Neural cell (in vitro differentiated cells): ENCODE measurements around the gene STK36. TPM values are rescaled to one million over a fixed set of nuclear protein-coding genes. Genes with fewer than 3 reads are reported as not detected.

Experiments
- H2AFZ ChIP-seq: fragments of 200-600, 300-800 bp; sonication (generic), shearing (Covaris generic); 2 replicates; pipeline ENCODE4 v1.6.0; 2014; ENCODE audit warnings: low read depth, mild to moderate bottlenecking, antibody characterized with exemption, low read length, moderate library complexity
- H3F3A ChIP-seq: fragments of 200-600 bp; shearing (Covaris generic); 2 replicates; pipeline ENCODE4 v1.6.1; 2016; ENCODE audit warnings: mild to moderate bottlenecking, moderate library complexity, mixed read lengths, antibody characterized with exemption, low read length; ENCODE audit not compliant: insufficient read depth, poor library complexity, severe bottlenecking
- H3K27ac ChIP-seq: fragments of 200-600, 300-800 bp; sonication (generic), shearing (Covaris generic); 2 replicates; pipeline ENCODE4 v1.5.1; 2014; ENCODE audit warnings: mild to moderate bottlenecking, low read length, moderate library complexity
- H3K27me3 ChIP-seq: fragments of 300-800, 200-600 bp; sonication (generic), shearing (Covaris generic); 2 replicates; pipeline ENCODE4 v1.6.0; 2014; ENCODE audit warnings: mild to moderate bottlenecking, low read depth, low read length, moderate library complexity; ENCODE audit not compliant: insufficient read depth
- H3K36me3 ChIP-seq: fragments of 300-800, 200-600 bp; sonication (generic), shearing (Covaris generic); 2 replicates; pipeline ENCODE4 v1.5.1; 2014; ENCODE audit warnings: mild to moderate bottlenecking, antibody characterized with exemption, low read length, moderate library complexity; ENCODE audit not compliant: insufficient read depth
- H3K4me2 ChIP-seq: fragments of 300-800, 200-600 bp; sonication (generic), shearing (Covaris generic); 2 replicates; pipeline ENCODE4 v1.6.0; 2014; ENCODE audit warnings: mild to moderate bottlenecking, low read length
- H3K4me3 ChIP-seq: fragments of 300-800, 200-600 bp; sonication (generic), shearing (Covaris generic); 2 replicates; pipeline ENCODE4 v1.5.1; 2014; ENCODE audit warnings: mild to moderate bottlenecking, low read length, moderate library complexity
- H3K79me2 ChIP-seq: fragments of 200-600 bp; shearing (Covaris generic); replicated peaks from 2 replicates; pipeline ENCODE4 v1.6.0; 2014; ENCODE audit warnings: mild to moderate bottlenecking, low read length, moderate library complexity; ENCODE audit not compliant: insufficient read depth
- H3K9ac ChIP-seq: fragments of 300-800, 200-600 bp; sonication (generic), shearing (Covaris generic); 2 replicates; pipeline ENCODE4 v1.6.1; 2016; ENCODE audit warnings: mild to moderate bottlenecking, low read length, mixed read lengths
- H3K9me2 ChIP-seq: fragments of 200-600 bp; shearing (Covaris generic); 2 replicates; pipeline ENCODE4 v1.6.1; 2016; ENCODE audit warnings: mild to moderate bottlenecking, low read length, mixed read lengths; ENCODE audit not compliant: insufficient read depth
- H3K9me3 ChIP-seq: fragments of 200-600, 300-800 bp; sonication (generic), shearing (Covaris generic); 2 replicates; pipeline ENCODE4 v1.6.1; 2016; ENCODE audit warnings: mild to moderate bottlenecking, mixed run types, low read length, moderate library complexity, mixed read lengths
- H4K20me1 ChIP-seq: fragments of 200-600 bp; shearing (Covaris generic); 2 replicates; pipeline ENCODE4 v1.6.1; 2016; ENCODE audit warnings: mild to moderate bottlenecking, mixed run types; ENCODE audit not compliant: insufficient read depth
- CTCF ChIP-seq: fragments of 450-650 bp; IDR thresholded peaks from 2 replicates; pipeline ENCODE4 v1.5.1; 2014; ENCODE audit warnings: antibody characterized with exemption, mild to moderate bottlenecking, moderate library complexity; ENCODE audit not compliant: poor library complexity, severe bottlenecking
- EP300 ChIP-seq: fragments of 450-650 bp; conservative IDR thresholded peaks from 2 replicates; pipeline ENCODE4 v1.6.1; 2014; ENCODE audit warnings: antibody characterized with exemption, mild to moderate bottlenecking, moderate library complexity; ENCODE audit not compliant: poor library complexity, severe bottlenecking
- EZH2 ChIP-seq: fragments of 200-600, 300-800 bp; shearing (Covaris generic), sonication (generic); IDR thresholded peaks from 2 replicates; pipeline ENCODE4 v1.6.1; 2014; ENCODE audit warnings: antibody characterized with exemption, low read length, borderline replicate concordance, mild to moderate bottlenecking; ENCODE audit not compliant: insufficient read depth, poor library complexity, severe bottlenecking
- MXI1 ChIP-seq: fragments of 450-650 bp; conservative IDR thresholded peaks from 2 replicates; pipeline ENCODE4 v1.6.1; 2014; ENCODE audit warnings: antibody characterized with exemption, mild to moderate bottlenecking; ENCODE audit not compliant: poor library complexity, severe bottlenecking
- POLR2AphosphoS5 ChIP-seq: IDR thresholded peaks from 2 replicates; pipeline ENCODE4 v1.6.1; 2012
- RAD21 ChIP-seq: fragments of 450-650 bp; conservative IDR thresholded peaks from 2 replicates; pipeline ENCODE4 v1.6.1; 2014; ENCODE audit warnings: antibody characterized with exemption, mild to moderate bottlenecking, moderate library complexity
- REST ChIP-seq: IDR thresholded peaks from 2 replicates; pipeline ENCODE4 v1.6.1; 2012; ENCODE audit warnings: borderline replicate concordance
- SMC3 ChIP-seq: fragments of 450-650 bp; conservative IDR thresholded peaks from 2 replicates; pipeline ENCODE4 v1.6.1; 2014; ENCODE audit warnings: antibody characterized with exemption, mild to moderate bottlenecking, moderate library complexity; ENCODE audit not compliant: poor library complexity
- TAF1 ChIP-seq: IDR thresholded peaks from 2 replicates; pipeline ENCODE4 v1.6.1; 2012; ENCODE audit warnings: low read depth
- polyA plus RNA-seq: library from polyadenylated mRNA; depleted of rRNA; stranded (reverse); fragments of >200 nt; gene quantifications from 2 replicates; pipeline ENCODE4 v1.2.3, GENCODE V29; 2014

STK36 gene
- polyA plus RNA-seq, 1 donor from 2014 or later: 69.7 TPM

- TF ChIP-seq POLR2AphosphoS5: no peak
- TF ChIP-seq EP300: no peak
- H3K9me2 ChIP-seq: no peaks in the 10 kb centered on the region
- H3F3A ChIP-seq: no peaks in the 10 kb centered on the region
- H3K27me3 ChIP-seq: no peaks in the 10 kb centered on the region
- H3K79me2 ChIP-seq: peaks cover 20% of the 10 kb centered on the region
- H4K20me1 ChIP-seq: no peaks in the 10 kb centered on the region
- H2AFZ ChIP-seq: peak overlapping the region; percentile 54
- H3K27ac ChIP-seq: no peak overlapping the region
- H3K4me3 ChIP-seq: peak overlapping the region; percentile 90
- H3K36me3 ChIP-seq: no peaks in the 10 kb centered on the region
- H3K9me3 ChIP-seq: no peaks in the 10 kb centered on the region
- no peak overlapping the region for H3K4me2 ChIP-seq
- H3K9ac ChIP-seq: no peak overlapping the region
These were observed 38.4 kb downstream of the STK36 start for GRCh38 chr2:218710334-218710686.

- Histone ChIP-seq H3K4me3 (peak within 1 kb of the TSS; percentile 90), H3K27ac (peak within 1 kb of the TSS; percentile 33), H3K36me3 (no peaks in the 10 kb centered on the region), H3K4me2 (peak within 1 kb of the TSS; percentile 84), H3K9ac (peak within 1 kb of the TSS; percentile 71), H4K20me1 (no peaks in the 10 kb centered on the region), H3K79me2 (peaks cover 20% of the 10 kb centered on the region), H3K27me3 (no peaks in the 10 kb centered on the region), H3K9me3 (no peaks in the 10 kb centered on the region), H3K9me2 (no peaks in the 10 kb centered on the region), H2AFZ (peak within 1 kb of the TSS; percentile 65), H3F3A (no peaks in the 10 kb centered on the region)
- no peak for TF ChIP-seq TAF1
- peak; percentile 58 for TF ChIP-seq EP300
- peak; percentile 76 for TF ChIP-seq POLR2AphosphoS5
- TF ChIP-seq EZH2: no peak
- peak; percentile 73 for TF ChIP-seq RAD21
- TF ChIP-seq MXI1: peak; percentile 97
- TF ChIP-seq CTCF: peak; percentile 98
- peak; percentile 62 for TF ChIP-seq SMC3
- no peak for TF ChIP-seq REST
These were observed 39.0 kb downstream of the STK36 start, which contains the start of gene TTLL4 for GRCh38 chr2:218710687-218711549. TTLL4 (plus strand) TSS chr2:218710835; CDS start chr2:218737677, 26,842 bp downstream.
